NCI-H345 (cell line): ENCODE data around the gene CS.
"Not testable (repeated sequence)": the region's sequence is repeated elsewhere in the genome, so short reads cannot be mapped to it uniquely, and the experiment has no call there.

Experiments used
- DNase-seq: peaks from one replicate; lab custom pipeline; 2025; lab: John Stamatoyannopoulos, UW

CS gene

GRCh38 chr12:56280849-56281248 is 19.3 kb downstream of the CS start:
- DNase-seq = no peak

GRCh38 chr12:56278905-56279304 is 21.2 kb downstream of the CS start:
- no peak for DNase-seq

- no peak for DNase-seq
Measured at GRCh38 chr12:56274299-56274698, 25.8 kb downstream of the CS start.

- DNase-seq = not testable (repeated sequence)
Measured at GRCh38 chr12:56272468-56272867, 27.7 kb downstream of the CS start.

- DNase-seq = no peak
Measured at GRCh38 chr12:56271031-56271430, 29.1 kb downstream of the CS start.

GRCh38 chr12:56267443-56268071 is 32.6 kb downstream of the CS start:
- DNase-seq = no peak

GRCh38 chr12:56266693-56267442 is 33.3 kb downstream of the CS start, which contains the start of gene COQ10A:
COQ10A (plus strand) TSS chr12:56266942; CDS start chr12:56267119, 177 bp downstream.
- DNase-seq = peak; percentile 87

- not testable (repeated sequence) for DNase-seq
Measured at GRCh38 chr12:56266068-56266692, 34.0 kb downstream of the CS start.

- DNase-seq = not testable (repeated sequence)
Measured at GRCh38 chr12:56262955-56263354, 37.2 kb downstream of the CS start.

- DNase-seq = no peak
Measured at GRCh38 chr12:56261503-56262232, 38.5 kb downstream of the CS start.

- no peak for DNase-seq
Measured at GRCh38 chr12:56260921-56261320, 39.2 kb downstream of the CS start.

- DNase-seq = no peak
Measured at GRCh38 chr12:56260380-56260779, 39.8 kb downstream of the CS start.

GRCh38 chr12:56258820-56259183 is 41.3 kb downstream of the CS start:
- no peak for DNase-seq

- peak; percentile 83 for DNase-seq
Measured at GRCh38 chr12:56258068-56258819, 41.9 kb downstream of the CS start, which contains the start of gene ANKRD52. ANKRD52 (minus strand) TSS chr12:56258384; CDS start chr12:56258269, 115 bp downstream.

- DNase-seq = peak; percentile 38
Measured at GRCh38 chr12:56257491-56258067, 42.6 kb downstream of the CS start.

GRCh38 chr12:56257071-56257470 is 43.1 kb downstream of the CS start:
- DNase-seq = no peak

- no peak for DNase-seq
Measured at GRCh38 chr12:56256326-56256960, 43.7 kb downstream of the CS start.

- no peak for DNase-seq
Measured at GRCh38 chr12:56255671-56256070, 44.5 kb downstream of the CS start.

GRCh38 chr12:56253091-56253490 is 47.0 kb downstream of the CS start:
- DNase-seq = no peak

GRCh38 chr12:56252649-56253048 is 47.5 kb downstream of the CS start:
- no peak for DNase-seq

- no peak for DNase-seq
Measured at GRCh38 chr12:56248711-56249110, 51.4 kb downstream of the CS start.
